ENCODE data around the gene PSMB4. TPM values are rescaled to one million over a fixed set of nuclear protein-coding genes. Genes with fewer than 3 reads are reported as not detected.
A peak's percentile ranks its signal among the peaks of the same experiment; 100 is the strongest.

The PSMB4 gene
- polyA plus RNA-seq, 3 donors: 69.6 to 316 (median 85.6) TPM

- no peaks in the 10 kb centered on the region for H3K36me3 Mint-ChIP-seq
- no peak for TF ChIP-seq CTCF (IDR thresholded peaks at IDR 0.05)
- intact Hi-C loops (cut with micrococcal nuclease): no loop called here
- peak in 1 of 3 donors; percentile 25 for DNase-seq
- H3K4me3 Mint-ChIP-seq: peak overlapping the region in 1 of 2 donors; percentile 19
- H3K9ac ChIP-seq (ENCODE audit: insufficient read depth, low read length, poor library complexity, severe bottlenecking): no peak overlapping the region
- H3K9me3 Mint-ChIP-seq: peaks cover 0 to 2% (median 0%) of the 10 kb centered on the region in 7 donors
- peaks cover 2 to 3% (median 2%) of the 10 kb centered on the region in 3 donors for H3K27me3 Mint-ChIP-seq (ENCODE audit: low read depth in 3 of 3)
- 67% methylated on average over 1 of the region's 9 CpGs for WGBS (ENCODE audit: insufficient coverage)
- H3K36me3 ChIP-seq (replicated peaks in 1 of 2; ENCODE audit: control insufficient read depth in 1 of 2, insufficient read depth in 2 of 2, low read length in 2 of 2): no peaks in the 10 kb centered on the region
- H3K4me3 ChIP-seq (replicated peaks in 1 of 3; ENCODE audit: low read depth in 2 of 3, low read length in 3 of 3): peak overlapping the region in 1 of 3 experiments; percentile 36
- H3K9me3 ChIP-seq (replicated peaks in 1 of 2; ENCODE audit: control insufficient read depth in 1 of 2, insufficient read depth in 1 of 2, low read length in 2 of 2): no peaks in the 10 kb centered on the region
- peak overlapping the region; percentile 50 for H2AFZ ChIP-seq (ENCODE audit: insufficient read depth, low read depth, low read length, poor library complexity, severe bottlenecking)
- H3K4me1 ChIP-seq (ENCODE audit: control insufficient read depth in 1 of 2, insufficient read depth in 2 of 2, low read length in 2 of 2): peaks cover 22 to 39% of the 10 kb centered on the region in 2 donors
- no peaks in the 10 kb centered on the region for H3K27me3 ChIP-seq (ENCODE audit: control insufficient read depth in 2 of 2, insufficient read depth in 2 of 2, low read length in 2 of 2)
- H3K79me2 ChIP-seq (ENCODE audit: insufficient read depth, low read length): no peaks in the 10 kb centered on the region
- peaks cover 30% of the 10 kb centered on the region for H3K4me1 Mint-ChIP-seq
- no peak overlapping the region for H3K27ac ChIP-seq (ENCODE audit: low read depth in 1 of 2, low read length in 2 of 2)
- H4K20me1 ChIP-seq (ENCODE audit: insufficient read depth, low read length): no peaks in the 10 kb centered on the region
- H3K27ac Mint-ChIP-seq: peak overlapping the region in 6 of 7 donors; percentile 67 to 85 (median 76)
- H3K4me2 ChIP-seq (replicated peaks; ENCODE audit: extremely low read depth, low read length, poor library complexity, severe bottlenecking): peak overlapping the region; percentile 13
Measured at GRCh38 chr1:151371370-151372057, 27.9 kb upstream of the PSMB4 start.

- Histone ChIP-seq H3K4me2 (replicated peaks; ENCODE audit: extremely low read depth, low read length, poor library complexity, severe bottlenecking) (peak within 1 kb of the TSS; percentile 13), H3K9me3 (replicated peaks in 1 of 2; ENCODE audit: control insufficient read depth in 1 of 2, insufficient read depth in 1 of 2, low read length in 2 of 2) (no peaks in the 10 kb centered on the region), H3K4me3 (replicated peaks in 1 of 3; ENCODE audit: low read depth in 2 of 3, low read length in 3 of 3) (peak within 1 kb of the TSS in 1 of 3 experiments; percentile 36), H3K4me1 (ENCODE audit: control insufficient read depth in 1 of 2, insufficient read depth in 2 of 2, low read length in 2 of 2) (peaks cover 22 to 39% of the 10 kb centered on the region in 2 donors), H3K36me3 (replicated peaks in 1 of 2; ENCODE audit: control insufficient read depth in 1 of 2, insufficient read depth in 2 of 2, low read length in 2 of 2) (no peaks in the 10 kb centered on the region), H3K9ac (ENCODE audit: insufficient read depth, low read length, poor library complexity, severe bottlenecking) (no peak within 1 kb of the TSS), H2AFZ (ENCODE audit: insufficient read depth, low read depth, low read length, poor library complexity, severe bottlenecking) (peak within 1 kb of the TSS; percentile 50), H3K27ac (ENCODE audit: low read depth in 1 of 2, low read length in 2 of 2) (no peak within 1 kb of the TSS), H3K79me2 (ENCODE audit: insufficient read depth, low read length) (no peaks in the 10 kb centered on the region), H3K27me3 (ENCODE audit: control insufficient read depth in 2 of 2, insufficient read depth in 2 of 2, low read length in 2 of 2) (no peaks in the 10 kb centered on the region), H4K20me1 (ENCODE audit: insufficient read depth, low read length) (no peaks in the 10 kb centered on the region)
- no peaks in the 10 kb centered on the region for H3K36me3 Mint-ChIP-seq
- DNase-seq: no peak
- intact Hi-C loops (cut with micrococcal nuclease): no loop called here
- peaks cover 0 to 1% (median 0%) of the 10 kb centered on the region in 7 donors for H3K9me3 Mint-ChIP-seq
- H3K27ac Mint-ChIP-seq: peak within 1 kb of the TSS in 3 of 7 donors; percentile 31 to 85 (median 72)
- 92% methylated on average over 4 of the region's 11 CpGs for WGBS (ENCODE audit: insufficient coverage)
- H3K27me3 Mint-ChIP-seq (ENCODE audit: low read depth in 3 of 3): peaks cover 2 to 3% (median 2%) of the 10 kb centered on the region in 3 donors
- H3K4me3 Mint-ChIP-seq: peak within 1 kb of the TSS in 1 of 2 donors; percentile 19
- peaks cover 30% of the 10 kb centered on the region for H3K4me1 Mint-ChIP-seq
- no peak for TF ChIP-seq CTCF (IDR thresholded peaks at IDR 0.05)
Measured at GRCh38 chr1:151372058-151372934, 27.1 kb upstream of the PSMB4 start, which contains the start of gene SELENBP1. Gene SELENBP1 (minus strand): TSS chr1:151372705. CDS start chr1:151372641, 64 bp downstream.
